Ovary (tissue), 9 donors: ENCODE data around the gene CFAP299. TPM values are rescaled to one million over a fixed set of nuclear protein-coding genes. Genes with fewer than 3 reads are reported as not detected.

Experiments used
- DNase-seq, 5 donors: peaks; one replicate each; pipeline ENCODE4 v3.0.0-alpha.2; 2019 to 2020
- H3K27ac ChIP-seq, 2 donors: fragments of 200-600 bp; one replicate each; pipeline versions ENCODE4 v1.5.1 to v1.8.0; 2019 to 2022
- H3K27me3 ChIP-seq: fragments of 200-600 bp; one replicate; pipeline ENCODE4 v1.8.0; 2022
- H3K36me3 ChIP-seq: fragments of 200-600 bp; sonication (generic); one replicate; pipeline ENCODE4 v1.5.1; 2019
- H3K4me1 ChIP-seq: one replicate; pipeline ENCODE4 v1.8.1; 2013; ENCODE audit warnings: mild to moderate bottlenecking, moderate library complexity; ENCODE audit not compliant: insufficient read depth
- H3K4me3 ChIP-seq: fragments of 200-600 bp; sonication (generic); one replicate; pipeline ENCODE4 v1.5.1; 2017
- H3K9me3 ChIP-seq, 2 donors: fragments of 200-600 bp in 1 of 2; sonication (generic) in 1 of 2; one replicate each; pipeline versions ENCODE4 v1.5.1 to v1.8.1; 2013 to 2019; ENCODE audit warnings: mild to moderate bottlenecking in 1 of 2, moderate library complexity in 1 of 2
- EP300 ChIP-seq: sonication (generic); formaldehyde crosslinking; IDR thresholded peaks from one replicate; pipeline ENCODE4 v1.6.1; 2017; ENCODE audit warnings: antibody characterized with exemption
- POLR2A ChIP-seq: fragments of 450-650 bp; IDR thresholded peaks from one replicate; pipeline ENCODE4 v1.6.1; 2017; ENCODE audit warnings: antibody characterized with exemption, mild to moderate bottlenecking, moderate library complexity
- WGBS, 3 donors: extraction: QIAGEN DNeasy Blood & Tissue Kit in 1 of 3; methylation state at CpG; one replicate each; pipeline versions ENCODE4 v1.1.5 to v1.1.7; 2013 to 2017; 5-methylcytosine and 5-hydroxymethylcytosine counted together
- intact Hi-C, 4 donors: fragments of 100-400 bp; cut with DNase I; formaldehyde crosslinking; loops; one replicate each; pipeline versions ENCODE4 v1.11.0 to v1.15.1; 2022 to 2023
- polyA plus RNA-seq, 2 donors: library from polyadenylated mRNA; stranded (reverse); fragments of 200-250 nt in 1 of 2; fragments of 350-450 nt in 1 of 2; fragmentation: Illumina TruSeq in 1 of 2; extraction: RNeasy Lipid Tissue Mini Kit (QIAGEN cat#74804) in 1 of 2; gene quantifications; one replicate each; pipeline ENCODE4 v1.2.3, GENCODE V29; 2013 to 2014
- total RNA-seq, 7 donors: library from RNA; depleted of rRNA in 2 of 7; stranded (reverse); fragments of >200 nt in 2 of 7; fragmentation: NEBNext Ultra II Directional in 3 of 7; extraction: Animal tissue kit (Norgen Biotek cat#: 25700) in 3 of 7; gene quantifications; one replicate each; pipeline versions ENCODE4 v1.1.0 to v1.2.4, GENCODE V29; 2016 to 2023
- TF ChIP-seq, protein P1 (sequence below), 3 donors: fragments of 450-650 bp in 2 of 3; fragments of 200-600 bp in 1 of 3; IDR thresholded peaks; one replicate each; pipeline versions ENCODE4 v1.5.1 to v1.8.0; 2016 to 2022; ENCODE audit warnings: antibody characterized with exemption in 3 of 3, mild to moderate bottlenecking in 1 of 3
- donor health status: DM: no; HTN: no; CAD: no; lungs with moderate emphysema.
- donor health status: DM: no; HTN: no; CAD: no.
- donor health status: Bipolar disorder and iron deficiency.
- donor health status: DM: yes; HTN: yes; CAD: no.
- donor health status: DM: no; HTN: no; CAD: no.
- donor health status: DM: yes; HTN: yes; CAD: no.

CFAP299 gene
- total and polyA plus RNA-seq, 9 donors, result 0.32 to 17.0 (median 0.97) TPM; not detected in 2

- Histone ChIP-seq H3K9me3 (no peaks in the 10 kb centered on the region), H3K27ac (no peak overlapping the region), H3K27me3 (no peaks in the 10 kb centered on the region), H3K36me3 (no peaks in the 10 kb centered on the region), H3K4me3 (no peak overlapping the region), H3K4me1 (no peaks in the 10 kb centered on the region)
- intact Hi-C loops, result no loop called here
- TF ChIP-seq EP300, result no peak
- TF ChIP-seq, protein P1, sequence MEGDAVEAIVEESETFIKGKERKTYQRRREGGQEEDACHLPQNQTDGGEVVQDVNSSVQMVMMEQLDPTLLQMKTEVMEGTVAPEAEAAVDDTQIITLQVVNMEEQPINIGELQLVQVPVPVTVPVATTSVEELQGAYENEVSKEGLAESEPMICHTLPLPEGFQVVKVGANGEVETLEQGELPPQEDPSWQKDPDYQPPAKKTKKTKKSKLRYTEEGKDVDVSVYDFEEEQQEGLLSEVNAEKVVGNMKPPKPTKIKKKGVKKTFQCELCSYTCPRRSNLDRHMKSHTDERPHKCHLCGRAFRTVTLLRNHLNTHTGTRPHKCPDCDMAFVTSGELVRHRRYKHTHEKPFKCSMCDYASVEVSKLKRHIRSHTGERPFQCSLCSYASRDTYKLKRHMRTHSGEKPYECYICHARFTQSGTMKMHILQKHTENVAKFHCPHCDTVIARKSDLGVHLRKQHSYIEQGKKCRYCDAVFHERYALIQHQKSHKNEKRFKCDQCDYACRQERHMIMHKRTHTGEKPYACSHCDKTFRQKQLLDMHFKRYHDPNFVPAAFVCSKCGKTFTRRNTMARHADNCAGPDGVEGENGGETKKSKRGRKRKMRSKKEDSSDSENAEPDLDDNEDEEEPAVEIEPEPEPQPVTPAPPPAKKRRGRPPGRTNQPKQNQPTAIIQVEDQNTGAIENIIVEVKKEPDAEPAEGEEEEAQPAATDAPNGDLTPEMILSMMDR (IDR thresholded peaks at IDR 0.05), result no peak
- no peak for TF ChIP-seq POLR2A
- 97 to 98% (median 98%) methylated on average over 40 to 42 of the region's 42 CpGs for WGBS, 3 donors
- DNase-seq, result no peak
These were observed 50.9 kb downstream of the CFAP299 start for GRCh38 chr4:80386281-80386886.

DNA sequence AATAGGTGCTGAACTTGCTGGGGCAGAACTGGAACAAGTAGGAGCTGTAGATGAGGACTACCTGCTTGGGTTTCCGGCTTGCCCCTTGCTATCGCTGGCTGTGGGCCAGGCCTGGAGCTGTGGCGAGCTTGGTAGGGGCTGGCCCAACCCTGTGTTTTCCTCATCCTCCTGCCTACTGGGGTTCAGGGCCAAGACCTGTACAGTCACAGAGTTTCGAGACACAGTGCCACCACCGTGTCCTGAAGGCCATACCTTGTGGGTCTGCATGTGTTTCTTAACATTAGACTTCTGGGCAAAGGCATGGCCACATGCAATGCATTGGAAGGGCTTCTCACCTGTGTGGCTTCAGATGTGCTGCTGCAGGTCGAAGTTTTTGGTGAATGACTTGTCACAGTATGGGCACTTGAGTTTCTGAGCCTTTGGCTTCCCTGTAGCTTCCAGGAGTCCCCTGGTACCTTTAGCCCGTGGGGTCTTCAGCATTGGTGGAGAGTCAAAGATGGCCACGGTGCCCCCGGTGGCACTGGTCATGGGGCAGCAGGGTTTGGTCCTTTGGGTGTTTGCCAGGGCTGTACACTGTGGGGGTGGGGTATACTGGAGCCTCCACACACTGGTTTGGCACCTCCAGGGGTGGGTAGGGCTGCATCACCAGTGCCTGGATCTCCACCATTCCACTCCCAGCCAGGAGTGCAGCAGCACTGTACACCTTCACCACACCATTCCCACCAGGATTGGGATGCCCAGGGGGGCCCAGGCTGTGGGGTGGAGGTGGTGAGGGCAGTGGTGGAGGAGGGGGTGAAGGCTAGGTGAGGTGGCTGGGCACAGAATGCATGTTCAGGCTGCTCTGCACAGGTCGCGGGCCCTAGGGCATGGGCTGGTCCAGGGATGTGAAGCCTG lies 52.1 kb downstream of the CFAP299 start:
- TF ChIP-seq POLR2A, result no peak
- no peak for TF ChIP-seq EP300
- TF ChIP-seq, protein P1 (IDR thresholded peaks at IDR 0.05), result no peak
- no peak for DNase-seq
- H3K4me3 ChIP-seq, result no peak overlapping the region
- H3K36me3 ChIP-seq, result no peaks in the 10 kb centered on the region
- H3K27me3 ChIP-seq, result no peaks in the 10 kb centered on the region
- H3K4me1 ChIP-seq, result no peaks in the 10 kb centered on the region
- H3K9me3 ChIP-seq, result no peaks in the 10 kb centered on the region
- intact Hi-C loops, result no loop called here
- 95 to 96% (median 95%) methylated on average over 11 of the region's 11 CpGs for WGBS, 3 donors
- no peak overlapping the region for H3K27ac ChIP-seq

DNA sequence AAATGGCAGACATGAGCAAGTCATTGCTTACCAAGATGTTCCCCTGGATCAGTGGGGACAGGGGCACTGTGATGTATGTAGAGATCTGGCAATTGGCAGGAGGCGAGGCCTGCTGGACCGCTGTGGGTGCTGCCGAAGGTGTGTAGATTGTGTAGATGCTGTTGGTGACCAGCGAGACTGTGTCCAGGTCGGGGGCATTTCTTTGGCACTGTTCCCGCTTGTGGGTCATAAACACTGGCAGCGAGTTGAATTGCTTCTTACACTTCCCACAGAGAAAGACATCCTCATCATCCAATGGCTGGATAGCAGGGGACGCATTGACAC lies 52.7 kb downstream of the CFAP299 start:
- Histone ChIP-seq H3K4me3 (no peak overlapping the region), H3K27ac (no peak overlapping the region), H3K27me3 (no peaks in the 10 kb centered on the region), H3K36me3 (no peaks in the 10 kb centered on the region), H3K9me3 (no peaks in the 10 kb centered on the region), H3K4me1 (no peaks in the 10 kb centered on the region)
- 85 to 96% (median 95%) methylated on average over 8 of the region's 8 CpGs for WGBS, 3 donors
- DNase-seq, result no peak
- no peak for TF ChIP-seq EP300
- TF ChIP-seq, protein P1 (IDR thresholded peaks at IDR 0.05), result no peak
- TF ChIP-seq POLR2A, result no peak
- intact Hi-C loops, result no loop called here

DNA sequence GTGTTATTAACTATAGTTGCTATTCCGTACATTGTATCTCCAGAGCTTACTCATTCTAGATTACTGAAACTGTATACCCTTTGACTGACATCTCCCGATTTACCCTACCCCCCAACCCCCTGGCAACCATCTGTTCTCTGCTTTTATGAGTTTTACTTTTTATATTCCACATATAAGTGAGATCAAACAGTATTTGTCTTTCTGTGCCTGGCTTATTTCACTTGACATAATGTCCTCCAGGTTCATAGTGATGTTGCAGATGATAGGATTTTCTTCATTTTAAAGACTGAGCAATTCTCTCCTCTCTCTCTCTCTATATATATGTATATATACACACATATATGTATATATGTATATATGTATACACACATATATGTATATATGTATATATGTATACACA lies 54.6 kb downstream of the CFAP299 start:
- no peak overlapping the region for H3K4me3 ChIP-seq
- DNase-seq, result no peak
- no peak overlapping the region for H3K27ac ChIP-seq
- no peaks in the 10 kb centered on the region for H3K36me3 ChIP-seq
- no peaks in the 10 kb centered on the region for H3K27me3 ChIP-seq
- intact Hi-C loops, result no loop called here
- H3K4me1 ChIP-seq, result no peaks in the 10 kb centered on the region
- H3K9me3 ChIP-seq, result no peaks in the 10 kb centered on the region
- WGBS, 3 donors, result 96% methylated on average over 2 of the region's 2 CpGs
- TF ChIP-seq, protein P1 (IDR thresholded peaks at IDR 0.05), result no peak
- TF ChIP-seq EP300, result no peak
- no peak for TF ChIP-seq POLR2A
